ENCODE data around the gene RFNG. TPM values are rescaled to one million over a fixed set of nuclear protein-coding genes. Genes with fewer than 3 reads are reported as not detected.

The RFNG gene
- total and polyA plus RNA-seq, 8 donors: 18.2 to 59.1 (median 29.6) TPM

DNA sequence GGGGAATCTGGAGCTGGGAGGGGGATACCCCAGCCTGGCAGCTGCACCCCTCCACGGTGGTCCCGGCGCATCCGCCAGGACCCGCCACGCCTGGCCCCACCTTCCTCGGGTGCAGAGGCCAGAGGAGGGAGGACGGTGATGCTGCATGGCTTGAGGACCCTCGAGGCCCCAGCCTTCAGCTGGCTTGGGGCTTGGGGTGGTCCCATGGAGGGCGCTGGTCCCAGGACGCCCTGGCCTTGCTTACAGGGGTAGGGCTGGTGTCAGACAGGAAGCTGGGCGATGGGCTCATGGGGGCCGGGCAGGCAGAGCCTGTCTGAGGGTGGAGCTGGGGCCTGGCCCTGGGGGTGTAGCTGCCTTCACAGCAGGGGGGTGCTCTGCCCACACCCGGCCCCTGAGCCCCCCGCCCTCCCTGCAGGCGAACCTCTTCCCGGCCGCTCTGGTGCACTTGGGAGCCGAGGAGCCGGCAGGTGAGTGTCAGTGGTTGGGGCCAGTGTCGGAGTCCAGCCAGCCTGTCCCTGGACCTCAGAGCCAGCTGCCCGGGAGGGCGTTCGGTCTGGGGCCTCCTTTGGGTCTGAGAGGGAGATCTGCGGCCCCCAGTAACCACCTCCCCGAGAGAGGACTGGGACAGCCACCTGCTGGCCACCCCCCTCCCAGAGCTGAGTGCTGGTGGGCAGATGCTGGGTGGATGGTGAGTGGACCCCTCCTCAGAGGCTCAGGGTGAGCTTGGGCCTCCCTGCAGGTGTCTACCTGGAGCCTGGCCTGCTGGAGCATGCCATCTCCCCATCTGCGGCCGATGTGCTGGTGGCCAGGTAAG is 35.3 kb downstream of the RFNG start:
- no peak for FAIRE-seq
- Histone ChIP-seq H3K9me3 (no peaks in the 10 kb centered on the region), H3K27me3 (no peaks in the 10 kb centered on the region), H3K27ac (no peak overlapping the region), H3K36me3 (no peaks in the 10 kb centered on the region), H3K4me1 (peaks cover 0 to 3% (median 2%) of the 10 kb centered on the region in 3 donors), H3K4me3 (no peak overlapping the region)
- WGBS, 2 donors: 88 to 89% methylated on average over 26 to 28 of the region's 28 CpGs
- intact Hi-C loops (cut with DNase I): loop anchor here in 2 of 3 donors (5.0 to 10.0 kb wide), 2 partner anchors 54 to 61 kb away; partner anchors contain the start of gene NOTUM (in 1 of the 2)
- ATAC-seq: no peak
- no peak for DNase-seq
- TF ChIP-seq, protein P1, sequence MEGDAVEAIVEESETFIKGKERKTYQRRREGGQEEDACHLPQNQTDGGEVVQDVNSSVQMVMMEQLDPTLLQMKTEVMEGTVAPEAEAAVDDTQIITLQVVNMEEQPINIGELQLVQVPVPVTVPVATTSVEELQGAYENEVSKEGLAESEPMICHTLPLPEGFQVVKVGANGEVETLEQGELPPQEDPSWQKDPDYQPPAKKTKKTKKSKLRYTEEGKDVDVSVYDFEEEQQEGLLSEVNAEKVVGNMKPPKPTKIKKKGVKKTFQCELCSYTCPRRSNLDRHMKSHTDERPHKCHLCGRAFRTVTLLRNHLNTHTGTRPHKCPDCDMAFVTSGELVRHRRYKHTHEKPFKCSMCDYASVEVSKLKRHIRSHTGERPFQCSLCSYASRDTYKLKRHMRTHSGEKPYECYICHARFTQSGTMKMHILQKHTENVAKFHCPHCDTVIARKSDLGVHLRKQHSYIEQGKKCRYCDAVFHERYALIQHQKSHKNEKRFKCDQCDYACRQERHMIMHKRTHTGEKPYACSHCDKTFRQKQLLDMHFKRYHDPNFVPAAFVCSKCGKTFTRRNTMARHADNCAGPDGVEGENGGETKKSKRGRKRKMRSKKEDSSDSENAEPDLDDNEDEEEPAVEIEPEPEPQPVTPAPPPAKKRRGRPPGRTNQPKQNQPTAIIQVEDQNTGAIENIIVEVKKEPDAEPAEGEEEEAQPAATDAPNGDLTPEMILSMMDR (IDR thresholded peaks at IDR 0.05): no peak

DNA sequence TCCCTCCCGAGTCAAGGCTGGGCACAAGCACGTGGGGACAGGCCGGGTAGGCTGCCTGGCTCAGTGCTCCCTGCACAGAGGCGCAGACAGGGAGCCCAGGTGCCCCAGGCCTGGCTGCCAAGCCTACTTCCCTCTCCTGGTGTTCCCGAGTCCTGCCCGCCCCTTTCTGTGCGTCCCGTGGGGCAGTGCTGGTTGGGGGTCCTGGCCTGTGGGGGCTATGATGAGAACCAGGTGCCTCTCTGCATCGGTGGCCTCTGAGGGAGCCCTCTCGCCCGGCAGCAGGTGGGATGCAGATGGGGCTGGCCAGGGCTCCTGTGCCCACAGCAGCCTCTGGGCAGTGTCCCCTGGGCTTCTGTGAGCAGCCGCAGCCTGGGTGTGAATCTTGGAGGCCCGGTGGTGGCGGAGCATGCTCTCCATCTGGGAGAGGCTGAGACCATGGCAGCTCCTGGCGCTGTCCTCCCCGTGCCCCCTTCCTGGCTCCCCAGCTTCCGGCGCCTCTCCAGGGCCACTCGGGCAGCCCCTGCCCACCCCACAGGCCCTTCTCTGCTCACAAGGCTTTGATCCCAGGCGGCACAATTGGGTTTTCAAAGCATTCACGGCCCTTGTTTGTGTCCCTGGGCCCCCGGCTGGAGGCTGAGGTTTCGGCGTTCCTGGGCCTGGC is 36.2 kb downstream of the RFNG start:
- FAIRE-seq (no peak), DNase-seq (no peak), ATAC-seq (no peak)
- 86 to 90% methylated on average over 21 to 24 of the region's 24 CpGs for WGBS, 2 donors
- Histone ChIP-seq H3K9me3 (no peaks in the 10 kb centered on the region), H3K4me1 (peaks cover 0 to 3% (median 0%) of the 10 kb centered on the region in 3 donors), H3K4me3 (no peak overlapping the region), H3K36me3 (no peaks in the 10 kb centered on the region), H3K27ac (no peak overlapping the region), H3K27me3 (no peaks in the 10 kb centered on the region)
- TF ChIP-seq, protein P1 (IDR thresholded peaks at IDR 0.05): no peak
- intact Hi-C loops (cut with DNase I): loop anchor here in 2 of 3 donors (5.0 to 10.0 kb wide), 2 partner anchors 53 to 61 kb away; partner anchors contain the start of gene NOTUM (in 1 of the 2)

DNA sequence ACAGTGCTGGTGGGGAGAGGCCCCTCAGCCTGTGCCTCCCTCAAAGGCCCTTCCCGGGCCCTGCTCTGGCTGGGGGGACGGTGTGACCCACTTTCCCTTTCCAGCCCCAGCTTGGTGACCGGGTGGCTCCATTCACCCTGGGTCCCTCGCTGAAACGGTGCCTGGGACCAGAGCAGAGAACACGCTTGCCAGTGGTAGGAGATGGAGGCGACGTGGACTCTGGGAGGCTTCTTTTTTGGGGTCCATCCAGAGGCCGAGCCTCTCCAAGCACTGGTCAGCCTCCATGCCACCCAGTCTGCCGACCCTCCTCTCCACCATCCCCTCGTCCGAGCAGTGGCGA is 36.7 kb downstream of the RFNG start:
- intact Hi-C loops (cut with DNase I): loop anchor here in 2 of 3 donors (5.0 to 10.0 kb wide), 2 partner anchors 53 to 60 kb away; partner anchors contain the start of gene NOTUM (in 1 of the 2)
- TF ChIP-seq, protein P1 (IDR thresholded peaks at IDR 0.05): no peak
- FAIRE-seq (no peak), ATAC-seq (no peak), DNase-seq (no peak)
- H3K4me3 ChIP-seq: no peak overlapping the region
- H3K27me3 ChIP-seq: no peaks in the 10 kb centered on the region
- H3K4me1 ChIP-seq: peaks cover 0 to 3% (median 0%) of the 10 kb centered on the region in 3 donors
- 81 to 88% methylated on average over 13 of the region's 13 CpGs for WGBS, 2 donors
- H3K27ac ChIP-seq: no peak overlapping the region
- H3K9me3 ChIP-seq: no peaks in the 10 kb centered on the region
- no peaks in the 10 kb centered on the region for H3K36me3 ChIP-seq

DNA sequence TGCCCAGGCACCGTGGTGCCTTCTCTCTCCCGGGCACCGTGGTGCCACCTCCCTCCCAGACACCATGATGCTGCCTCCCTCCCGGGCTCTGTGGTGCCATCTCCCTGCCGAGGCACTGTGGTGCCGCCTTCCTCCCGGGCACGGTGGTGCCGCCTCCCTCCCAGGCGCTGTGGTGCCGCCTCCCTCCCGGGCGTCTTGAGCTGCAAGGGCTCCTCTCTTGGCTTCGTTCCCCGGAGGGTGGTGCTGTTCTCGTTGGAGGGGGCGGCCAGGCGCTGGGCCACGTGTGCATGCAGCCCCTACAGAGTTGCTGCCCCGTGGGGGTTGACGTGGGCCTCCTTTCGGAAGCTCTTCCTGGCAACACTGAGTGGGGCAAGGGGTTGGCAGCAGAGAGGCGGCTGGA is 37.2 kb downstream of the RFNG start:
- FAIRE-seq (no peak), ATAC-seq (no peak), DNase-seq (no peak)
- Histone ChIP-seq H3K27ac (no peak overlapping the region), H3K36me3 (no peaks in the 10 kb centered on the region), H3K27me3 (no peaks in the 10 kb centered on the region), H3K4me3 (no peak overlapping the region), H3K9me3 (no peaks in the 10 kb centered on the region), H3K4me1 (peaks cover 0 to 3% (median 0%) of the 10 kb centered on the region in 3 donors)
- TF ChIP-seq, protein P1 (IDR thresholded peaks at IDR 0.05): no peak
- WGBS, 2 donors: 76 to 86% methylated on average over 22 to 23 of the region's 23 CpGs
- intact Hi-C loops (cut with DNase I): loop anchor here in 1 of 3 donors (10.0 kb wide), 1 partner anchor 60 kb away; no protein-coding TSS in a partner anchor

Data from pancreas (tissue), 10 donors.